DOHH2 (cell line): ENCODE measurements around the gene PCDHB1.
"Not testable (repeated sequence)": the region's sequence is repeated elsewhere in the genome, so short reads cannot be mapped to it uniquely, and the experiment has no call there.

Experiments used
- H3F3A ChIP-seq: fragments of 200-600 bp; sonication (generic), shearing (Covaris generic); 2 replicates; pipeline ENCODE4 v1.6.0; 2016; ENCODE audit warnings: antibody characterized with exemption, mild to moderate bottlenecking; ENCODE audit not compliant: control insufficient read depth, insufficient read depth
- H3K27ac ChIP-seq: fragments of 200-600 bp; sonication (generic); 2 replicates; pipeline ENCODE4 v1.5.1; 2014; ENCODE audit warnings: low read depth, mild to moderate bottlenecking, low read length, moderate library complexity
- H3K27me3 ChIP-seq: fragments of 200-600 bp; sonication (generic); 2 replicates; pipeline ENCODE4 v1.6.1; 2014; ENCODE audit warnings: mild to moderate bottlenecking, low read length, mixed read lengths; ENCODE audit not compliant: control insufficient read depth
- H3K36me3 ChIP-seq: fragments of 200-600 bp; sonication (generic); 2 replicates; pipeline ENCODE4 v1.6.1; 2014; ENCODE audit warnings: mild to moderate bottlenecking, low read length, moderate library complexity, mixed read lengths; ENCODE audit not compliant: control insufficient read depth
- H3K4me1 ChIP-seq: fragments of 200-600 bp; sonication (generic); 2 replicates; pipeline ENCODE4 v1.6.1; 2014; ENCODE audit warnings: mild to moderate bottlenecking, low read length, mixed read lengths; ENCODE audit not compliant: control insufficient read depth
- H3K4me2 ChIP-seq: fragments of 200-600 bp; sonication (generic); 2 replicates; pipeline ENCODE4 v1.6.0; 2014; ENCODE audit warnings: mild to moderate bottlenecking, low read length, moderate library complexity
- H3K4me3 ChIP-seq: fragments of 200-600 bp; sonication (generic); 2 replicates; pipeline ENCODE4 v1.5.1; 2014; ENCODE audit warnings: mild to moderate bottlenecking, low read length, mixed read lengths
- H3K79me2 ChIP-seq: fragments of 200-600 bp; sonication (generic); 2 replicates; pipeline ENCODE4 v1.6.1; 2014; ENCODE audit warnings: mild to moderate bottlenecking, low read length, mixed read lengths; ENCODE audit not compliant: control insufficient read depth
- H3K9me2 ChIP-seq: fragments of 200-600 bp; sonication (generic); replicated peaks from 2 replicates; pipeline ENCODE4 v1.6.1; 2014; ENCODE audit warnings: mild to moderate bottlenecking, low read length, mixed read lengths; ENCODE audit not compliant: control insufficient read depth
- H3K9me3 ChIP-seq: fragments of 200-600 bp; sonication (generic); 2 replicates; pipeline ENCODE4 v1.6.1; 2014; ENCODE audit warnings: antibody characterized with exemption, low read length, mixed read lengths; ENCODE audit not compliant: control insufficient read depth, insufficient read depth
- H4K20me1 ChIP-seq: fragments of 200-600 bp; sonication (generic); 2 replicates; pipeline ENCODE4 v1.6.0; 2014; ENCODE audit warnings: low read depth, mild to moderate bottlenecking, antibody characterized with exemption, low read length, moderate library complexity; ENCODE audit not compliant: control insufficient read depth, insufficient read depth
- CTCF ChIP-seq: fragments of 200-600 bp; sonication (generic); IDR thresholded peaks from one replicate; pipeline ENCODE4 v1.5.1; 2014; ENCODE audit warnings: antibody characterized with exemption, mild to moderate bottlenecking, low read depth, low read length; ENCODE audit not compliant: poor library complexity, severe bottlenecking
- EZH2phosphoT487 ChIP-seq: fragments of 200-600 bp; sonication (generic); IDR thresholded peaks from 2 replicates; pipeline ENCODE4 v1.6.1; 2017; ENCODE audit warnings: borderline replicate concordance, mild to moderate bottlenecking, antibody characterized with exemption, low read length, moderate library complexity, mixed read lengths

PCDHB1 gene

GRCh38 chr5:141094481-141095262 lies 43.5 kb downstream of the PCDHB1 start, which contains the start of gene PCDHB2:
TSS of gene PCDHB2 (plus strand) at chr5:141094615. CDS start at chr5:141094791, 176 bp downstream.
- TF ChIP-seq CTCF (peak; percentile 48), EZH2phosphoT487 (no peak)
- Histone ChIP-seq H3K27ac (no peak within 1 kb of the TSS), H3K4me2 (no peak within 1 kb of the TSS), H3F3A (no peaks in the 10 kb centered on the region), H3K27me3 (no peaks in the 10 kb centered on the region), H4K20me1 (no peaks in the 10 kb centered on the region), H3K9me3 (no peaks in the 10 kb centered on the region), H3K9me2 (no peaks in the 10 kb centered on the region), H3K4me3 (no peak within 1 kb of the TSS), H3K4me1 (no peaks in the 10 kb centered on the region), H3K36me3 (no peaks in the 10 kb centered on the region), H3K79me2 (no peaks in the 10 kb centered on the region)

- Histone ChIP-seq H4K20me1 (no peaks in the 10 kb centered on the region), H3K4me2 (no peak overlapping the region), H3K9me2 (no peaks in the 10 kb centered on the region), H3K9me3 (no peaks in the 10 kb centered on the region), H3K4me3 (no peak overlapping the region), H3K27ac (no peak overlapping the region), H3K79me2 (no peaks in the 10 kb centered on the region), H3K4me1 (no peaks in the 10 kb centered on the region), H3K27me3 (no peaks in the 10 kb centered on the region), H3F3A (no peaks in the 10 kb centered on the region), H3K36me3 (no peaks in the 10 kb centered on the region)
- TF ChIP-seq EZH2phosphoT487 (no peak), CTCF (no peak)
Observed at GRCh38 chr5:141095263-141095641, 44.1 kb downstream of the PCDHB1 start.

- H3K36me3 ChIP-seq, H3K4me3 ChIP-seq, H3K27ac ChIP-seq, H3K4me1 ChIP-seq, H3K9me3 ChIP-seq, H4K20me1 ChIP-seq, H3K79me2 ChIP-seq, H3K4me2 ChIP-seq, H3K9me2 ChIP-seq, H3F3A ChIP-seq, H3K27me3 ChIP-seq: not testable (repeated sequence)
Observed at GRCh38 chr5:141096181-141096580, 45.0 kb downstream of the PCDHB1 start.

- H3K9me3 ChIP-seq, H4K20me1 ChIP-seq, H3K4me3 ChIP-seq, H3K27me3 ChIP-seq, H3K4me2 ChIP-seq, H3K27ac ChIP-seq, H3F3A ChIP-seq, H3K4me1 ChIP-seq, H3K36me3 ChIP-seq, H3K79me2 ChIP-seq, H3K9me2 ChIP-seq: not testable (repeated sequence)
Observed at GRCh38 chr5:141096586-141096985, 45.4 kb downstream of the PCDHB1 start.
